Body of pancreas (tissue), 4 donors: ENCODE results near the gene APAF1. TPM values are rescaled to one million over a fixed set of nuclear protein-coding genes. Genes with fewer than 3 reads are reported as not detected.

Experiments used
- ATAC-seq: fragments of 150-250 bp; one replicate; pipeline ENCODE4 v1.9.1; 2016
- DNase-seq, 4 donors: peaks; one replicate each; pipeline ENCODE4 v3.0.0-alpha.2; 2019
- H3K27ac ChIP-seq, 4 donors: fragments of 200-600 bp; sonication (generic); 1 replicate in 3 of 4; 2 replicates in 1 of 4; pipeline versions ENCODE4 v1.5.1 to v1.6.1; 2016 to 2019; ENCODE audit warnings: mild to moderate bottlenecking in 1 of 4, mixed read lengths in 1 of 4, moderate library complexity in 1 of 4
- H3K27me3 ChIP-seq, 2 donors: fragments of 200-600 bp; sonication (generic); one replicate each; pipeline ENCODE4 v1.6.0; 2016; ENCODE audit warnings: mild to moderate bottlenecking in 1 of 2
- H3K36me3 ChIP-seq, 2 donors: fragments of 200-600 bp; sonication (generic); replicated peaks in 1 of 2; 2 replicates each; pipeline ENCODE4 v1.5.1; 2016; ENCODE audit warnings: low read depth in 2 of 2; ENCODE audit not compliant: insufficient read depth in 1 of 2
- H3K4me1 ChIP-seq: fragments of 200-600 bp; sonication (generic); one replicate; pipeline ENCODE4 v1.6.0; 2016
- H3K4me3 ChIP-seq, 2 donors: fragments of 200-600 bp; sonication (generic); 1 replicate in 1 of 2; 2 replicates in 1 of 2; pipeline ENCODE4 v1.5.1; 2016 to 2019
- H3K9me3 ChIP-seq, 3 donors: fragments of 200-600 bp; sonication (generic); 1 replicate in 2 of 3; 2 replicates in 1 of 3; pipeline ENCODE4 v1.5.1; 2016
- CTCF ChIP-seq, 7 experiments: fragments of 450-650 bp in 4 of 7; fragments of 200-600 bp in 3 of 7; sonication (generic) in 3 of 7; IDR thresholded peaks; one replicate each; pipeline ENCODE4 v1.5.1; 2016 to 2019; ENCODE audit warnings: antibody characterized with exemption in 7 of 7
- POLR2A ChIP-seq, 3 donors: fragments of 450-650 bp; IDR thresholded peaks; one replicate each; pipeline ENCODE4 v1.6.1; 2016; ENCODE audit warnings: antibody characterized with exemption in 3 of 3, mild to moderate bottlenecking in 2 of 3
- WGBS, 2 donors: methylation state at CpG; one replicate each; pipeline ENCODE4 v1.1.5; 2017; 5-methylcytosine and 5-hydroxymethylcytosine counted together
- intact Hi-C: fragments of 100-400 bp; cut with DNase I; formaldehyde crosslinking; loops from one replicate; pipeline ENCODE4 v1.15.1; 2023
- total RNA-seq, 2 donors: library from RNA; depleted of rRNA; stranded (reverse); fragments of >200 nt; gene quantifications; one replicate each; pipeline ENCODE4 v1.1.0, GENCODE V29; 2016

The APAF1 gene
- total RNA-seq, 2 donors from 2014 or later, result 5.9 to 12.2 TPM

GRCh38 chr12:98678946-98679610, 34.0 kb downstream of the APAF1 start:
- Histone ChIP-seq H3K27ac (no peak overlapping the region), H3K4me3 (no peak overlapping the region), H3K4me1 (no peaks in the 10 kb centered on the region), H3K36me3 (peaks cover 0 to 15% of the 10 kb centered on the region in 2 donors), H3K9me3 (no peaks in the 10 kb centered on the region), H3K27me3 (no peaks in the 10 kb centered on the region)
- intact Hi-C loops, result no loop called here
- TF ChIP-seq POLR2A (IDR thresholded peaks at IDR 0.05), result no peak
- no peak for TF ChIP-seq CTCF (IDR thresholded peaks at IDR 0.05)
- no peak for ATAC-seq
- WGBS, 2 donors, result 91 to 92% methylated on average over 6 to 7 of the region's 7 CpGs
- DNase-seq, result no peak

DNA sequence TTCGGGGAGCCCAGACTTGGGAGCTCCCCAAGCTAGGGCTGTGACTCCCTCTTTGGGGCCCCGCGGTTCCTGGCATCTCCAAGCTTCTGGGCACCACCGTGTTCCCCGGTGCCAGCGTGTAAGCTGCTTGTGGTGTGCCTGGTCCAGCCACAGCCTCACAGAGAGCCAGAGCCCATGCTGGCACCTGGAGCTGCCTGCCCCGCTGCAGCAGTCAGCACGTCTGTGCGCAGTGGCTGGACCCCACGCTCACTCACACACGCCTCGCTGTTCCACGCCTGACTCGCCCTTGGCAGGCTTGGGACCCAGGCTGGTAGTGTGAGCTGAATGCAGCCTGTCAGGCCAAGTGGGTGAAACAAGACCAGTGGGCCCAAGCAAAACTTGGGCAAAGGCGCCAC, 34.5 kb downstream of the APAF1 start:
- intact Hi-C loops, result no loop called here
- Histone ChIP-seq H3K4me1 (no peaks in the 10 kb centered on the region), H3K27ac (no peak overlapping the region), H3K27me3 (no peaks in the 10 kb centered on the region), H3K9me3 (no peaks in the 10 kb centered on the region), H3K4me3 (no peak overlapping the region), H3K36me3 (peaks cover 0 to 15% of the 10 kb centered on the region in 2 donors)
- DNase-seq (no peak), ATAC-seq (no peak)
- WGBS, 2 donors, result 90 to 95% methylated on average over 7 to 14 of the region's 15 CpGs
- TF ChIP-seq POLR2A (IDR thresholded peaks at IDR 0.05) (no peak), CTCF (IDR thresholded peaks at IDR 0.05) (no peak)

GRCh38 chr12:98684199-98684598, 39.1 kb downstream of the APAF1 start:
- Histone ChIP-seq H3K4me3 (no peak overlapping the region), H3K36me3 (peaks cover 0 to 17% of the 10 kb centered on the region in 2 donors), H3K9me3 (no peaks in the 10 kb centered on the region), H3K27ac (no peak overlapping the region), H3K27me3 (no peaks in the 10 kb centered on the region), H3K4me1 (no peaks in the 10 kb centered on the region)
- TF ChIP-seq POLR2A (IDR thresholded peaks at IDR 0.05) (no peak), CTCF (IDR thresholded peaks at IDR 0.05) (no peak)
- no peak for ATAC-seq
- 94 to 100% methylated on average over 2 of the region's 2 CpGs for WGBS, 2 donors
- DNase-seq, result no peak
- intact Hi-C loops, result no loop called here

DNA sequence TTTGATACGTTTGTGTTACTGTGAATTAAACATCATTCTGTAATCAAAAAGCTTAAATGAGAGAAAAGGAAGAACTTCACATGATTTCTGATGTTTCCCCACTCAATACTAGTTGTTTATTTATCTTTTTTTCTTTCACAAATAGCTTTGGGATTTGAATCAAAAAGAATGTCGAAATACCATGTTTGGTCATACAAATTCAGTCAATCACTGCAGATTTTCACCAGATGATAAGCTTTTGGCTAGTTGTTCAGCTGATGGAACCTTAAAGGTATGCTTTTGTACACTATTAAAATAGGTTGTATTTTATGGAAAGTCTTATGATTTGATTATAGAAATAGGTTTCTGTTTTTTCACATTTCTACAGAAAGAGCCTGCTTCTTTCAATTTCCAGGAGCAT, 41.5 kb downstream of the APAF1 start:
- no peak for TF ChIP-seq CTCF (IDR thresholded peaks at IDR 0.05)
- TF ChIP-seq POLR2A (IDR thresholded peaks at IDR 0.05), result no peak
- WGBS, 2 donors, result 64 to 66% methylated on average over 2 of the region's 2 CpGs
- Histone ChIP-seq H3K9me3 (no peaks in the 10 kb centered on the region), H3K27ac (no peak overlapping the region), H3K27me3 (no peaks in the 10 kb centered on the region), H3K4me3 (no peak overlapping the region), H3K36me3 (peaks cover 0 to 9% of the 10 kb centered on the region in 2 donors), H3K4me1 (no peaks in the 10 kb centered on the region)
- intact Hi-C loops, result no loop called here
- no peak for ATAC-seq
- DNase-seq, result no peak

GRCh38 chr12:98691351-98691750, 46.3 kb downstream of the APAF1 start:
- no peak overlapping the region for H3K4me3 ChIP-seq

More at GRCh38 chr12:98691351-98691750, 46.3 kb downstream of the APAF1 start:
- no peak for ATAC-seq
- Histone ChIP-seq H3K27ac (peak overlapping the region in 1 of 4 donors; percentile 9), H3K36me3 (peaks cover 0 to 2% of the 10 kb centered on the region in 2 donors), H3K27me3 (no peaks in the 10 kb centered on the region), H3K9me3 (no peaks in the 10 kb centered on the region), H3K4me1 (no peaks in the 10 kb centered on the region)
- TF ChIP-seq POLR2A (IDR thresholded peaks at IDR 0.05) (no peak), CTCF (IDR thresholded peaks at IDR 0.05) (no peak)
- no peak for DNase-seq
- intact Hi-C loops, result no loop called here
